HG02870 (cell line): ENCODE results near the gene SIPA1L3.

Experiments used
- ATAC-seq: cut with Tn5 transposase; IDR thresholded peaks from one replicate; pipeline ENCODE4 v1.9.1; 2021; ENCODE audit warnings: mild to moderate bottlenecking, moderate library complexity; ENCODE audit not compliant: unreplicated experiment

Gene SIPA1L3

DNA sequence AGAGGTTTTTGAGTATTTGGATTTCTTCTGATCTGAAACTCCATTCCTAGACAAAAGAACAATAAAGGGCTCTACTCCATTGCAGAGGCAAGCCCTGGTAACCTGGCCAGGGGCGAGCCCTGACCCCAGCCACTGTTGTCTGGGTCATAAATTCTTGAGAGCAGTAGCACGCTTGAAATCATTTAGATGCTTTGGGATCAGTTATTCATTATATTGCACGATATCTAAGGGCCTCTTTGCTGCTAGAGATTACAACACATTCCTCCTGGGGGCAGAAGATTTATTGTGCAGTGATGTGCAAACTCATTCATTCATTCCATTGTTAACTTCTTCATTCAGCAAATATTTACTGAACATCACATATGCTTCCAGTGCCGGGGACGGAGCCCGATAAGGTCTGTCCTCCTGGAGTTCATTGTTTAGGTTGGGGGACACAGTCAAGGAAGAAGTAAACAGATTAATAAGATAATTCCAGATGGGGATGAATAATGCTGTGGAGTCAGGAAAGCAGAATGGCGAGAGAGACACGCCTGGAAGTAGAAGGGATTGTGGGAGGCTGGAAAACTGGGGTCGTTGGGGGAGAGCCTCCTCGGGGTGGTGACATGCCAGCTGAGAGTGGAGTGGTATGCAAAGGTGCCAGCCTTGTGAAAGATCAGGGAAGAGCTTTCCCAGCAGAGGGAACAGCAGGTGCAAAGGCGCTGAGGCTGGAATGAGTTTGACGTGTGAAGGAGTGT, 34.9 kb downstream of the SIPA1L3 start:
- ATAC-seq, result no peak

DNA sequence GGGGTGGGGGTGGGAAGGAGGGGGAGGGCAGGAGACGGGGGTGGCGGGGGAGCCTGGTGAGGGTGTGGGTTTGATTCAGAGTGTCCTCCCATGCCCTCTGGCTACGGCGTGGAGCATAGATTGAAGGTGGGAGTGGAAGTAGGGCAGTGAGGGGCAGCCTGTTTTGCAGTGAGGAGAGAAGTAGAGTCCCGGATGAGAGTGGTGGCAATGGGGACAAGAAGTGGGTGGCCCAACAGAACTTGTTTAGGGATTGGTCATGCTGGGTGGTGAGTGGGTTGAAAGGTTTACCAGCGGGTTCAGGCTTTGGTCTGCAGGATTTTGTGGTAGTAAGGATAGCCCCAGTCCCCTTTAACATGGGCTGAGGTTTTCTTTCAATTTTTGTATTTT, 35.5 kb downstream of the SIPA1L3 start:
- ATAC-seq, result no peak

DNA sequence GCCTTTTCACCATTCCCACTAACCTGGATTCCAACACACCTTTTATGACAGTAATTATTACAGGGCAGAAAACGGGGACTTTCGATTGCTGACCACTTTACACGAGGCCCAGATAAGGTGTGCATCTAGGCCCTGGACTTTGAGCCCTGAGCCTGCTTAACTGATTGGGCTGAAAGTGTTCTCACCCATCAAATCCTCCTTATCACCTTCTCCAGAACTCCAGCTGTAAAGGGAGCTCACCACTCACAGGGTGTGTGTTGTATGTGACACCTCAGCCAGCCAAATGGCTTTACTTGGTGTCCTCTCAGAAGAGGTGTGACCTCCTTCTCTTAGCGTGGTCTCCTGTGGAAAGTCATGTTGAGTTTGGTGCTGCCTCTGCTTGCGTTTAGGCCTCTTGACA, 36.5 kb downstream of the SIPA1L3 start:
- ATAC-seq, result no peak

DNA sequence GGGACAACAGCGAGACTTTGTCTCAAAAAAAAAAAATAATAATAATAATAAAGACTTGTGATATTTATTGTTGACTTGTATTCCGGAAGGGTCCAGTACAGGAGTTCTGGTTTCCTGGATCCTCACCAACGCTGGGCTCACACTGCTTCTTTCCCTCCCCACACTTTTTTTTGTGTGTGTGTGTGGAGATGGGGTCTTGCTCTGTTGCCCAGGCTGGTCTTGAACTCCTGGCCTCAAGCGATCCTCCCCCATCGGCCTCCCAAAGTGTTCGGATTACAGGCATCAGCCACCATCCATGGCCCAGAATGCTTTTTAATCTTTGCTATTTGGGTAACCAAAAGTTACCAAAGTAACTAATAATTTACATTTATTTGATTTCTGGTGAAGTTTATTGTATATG, 39.1 kb downstream of the SIPA1L3 start:
- no peak for ATAC-seq

DNA sequence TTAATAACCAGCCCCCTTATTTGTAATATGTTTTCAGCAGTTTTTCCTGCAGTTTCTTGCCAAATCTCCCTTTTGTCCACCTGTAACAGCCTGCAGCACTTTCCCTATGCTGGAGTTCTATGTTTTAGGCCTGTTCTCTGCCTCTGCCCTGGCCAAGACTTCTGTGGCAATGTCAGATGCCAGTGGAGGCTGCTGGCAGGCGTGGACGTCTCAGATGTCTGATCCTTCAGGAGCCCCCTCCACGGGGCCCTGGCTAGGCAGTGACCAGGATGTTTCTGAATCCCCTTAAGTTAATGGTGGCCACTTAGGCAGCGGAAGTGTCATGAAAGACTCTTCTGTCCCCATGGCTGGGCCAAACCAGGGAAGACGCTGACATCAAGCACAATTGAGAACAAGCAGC, 40.8 kb downstream of the SIPA1L3 start:
- ATAC-seq, result no peak

DNA sequence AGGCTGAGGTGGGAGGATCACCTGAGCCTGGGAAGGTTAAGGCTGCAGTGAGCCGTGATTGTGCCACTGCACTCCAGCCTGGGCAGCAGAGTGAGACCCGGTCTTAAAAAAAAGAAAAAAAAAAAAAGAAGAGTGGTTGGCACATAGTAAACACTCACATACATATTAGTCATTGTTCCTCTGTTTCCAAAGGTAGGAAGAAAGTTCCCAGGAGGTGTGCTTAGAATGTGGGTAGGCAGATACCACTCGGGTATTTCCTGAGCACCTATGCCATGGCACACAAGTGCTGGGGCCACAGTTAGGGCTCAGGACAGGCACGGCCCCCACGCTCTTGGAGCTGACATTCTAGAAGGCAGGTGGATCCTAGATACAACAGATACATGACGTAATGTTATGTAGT, 41.4 kb downstream of the SIPA1L3 start:
- no peak for ATAC-seq

DNA sequence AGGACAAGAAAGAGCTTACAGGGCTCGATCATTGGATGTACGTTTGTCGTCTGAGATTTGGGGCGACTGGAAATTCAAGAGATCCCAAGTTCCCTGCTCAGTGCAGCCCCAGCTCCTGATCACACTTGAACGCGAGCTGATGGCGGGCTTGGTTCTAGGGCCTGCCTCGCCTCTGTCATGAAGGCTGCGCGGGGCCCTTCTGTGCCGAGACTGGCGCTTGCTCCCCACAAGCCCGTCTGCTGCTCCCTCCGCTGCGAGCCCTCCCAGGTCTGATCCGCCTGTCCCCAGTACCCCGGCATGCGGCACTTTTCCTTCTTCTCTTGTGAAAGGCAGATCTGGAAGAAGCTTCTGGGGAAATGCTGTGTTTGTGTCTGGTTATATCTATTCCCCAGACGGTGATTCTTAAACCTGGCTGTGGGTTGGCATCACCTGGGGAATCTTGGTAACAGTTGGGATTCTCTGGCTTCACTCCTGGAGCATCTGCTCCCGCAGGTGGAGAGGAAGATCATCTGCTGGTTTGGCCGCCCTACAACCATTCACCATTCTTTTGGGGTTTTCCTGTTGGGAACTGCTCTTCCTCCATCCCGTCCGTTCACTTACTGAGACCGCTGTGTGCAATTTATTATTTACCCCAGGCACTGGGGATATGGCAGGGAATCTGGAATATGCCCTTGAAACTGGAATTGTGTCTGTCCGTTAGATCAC, 43.6 kb downstream of the SIPA1L3 start:
- no peak for ATAC-seq

DNA sequence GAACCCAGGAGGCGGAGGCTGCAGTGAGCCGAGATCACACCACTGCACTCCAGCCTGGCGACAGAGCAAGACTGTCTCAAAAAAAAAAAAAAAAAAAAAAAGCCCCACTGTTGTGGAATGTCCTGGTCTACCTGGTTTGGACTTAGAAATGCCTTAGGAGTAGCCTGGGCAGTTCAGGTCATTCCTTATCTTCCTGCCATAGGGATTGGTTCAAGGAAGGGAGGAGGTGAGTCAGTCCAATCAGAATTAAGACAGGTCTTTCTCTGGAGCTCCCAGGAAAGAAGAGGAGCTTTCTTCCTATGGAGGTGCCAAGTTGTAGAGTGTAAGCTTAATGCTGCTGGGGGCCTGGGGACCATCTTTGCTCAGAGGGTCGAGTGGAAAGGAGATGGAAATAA, 44.8 kb downstream of the SIPA1L3 start:
- ATAC-seq, result no peak

DNA sequence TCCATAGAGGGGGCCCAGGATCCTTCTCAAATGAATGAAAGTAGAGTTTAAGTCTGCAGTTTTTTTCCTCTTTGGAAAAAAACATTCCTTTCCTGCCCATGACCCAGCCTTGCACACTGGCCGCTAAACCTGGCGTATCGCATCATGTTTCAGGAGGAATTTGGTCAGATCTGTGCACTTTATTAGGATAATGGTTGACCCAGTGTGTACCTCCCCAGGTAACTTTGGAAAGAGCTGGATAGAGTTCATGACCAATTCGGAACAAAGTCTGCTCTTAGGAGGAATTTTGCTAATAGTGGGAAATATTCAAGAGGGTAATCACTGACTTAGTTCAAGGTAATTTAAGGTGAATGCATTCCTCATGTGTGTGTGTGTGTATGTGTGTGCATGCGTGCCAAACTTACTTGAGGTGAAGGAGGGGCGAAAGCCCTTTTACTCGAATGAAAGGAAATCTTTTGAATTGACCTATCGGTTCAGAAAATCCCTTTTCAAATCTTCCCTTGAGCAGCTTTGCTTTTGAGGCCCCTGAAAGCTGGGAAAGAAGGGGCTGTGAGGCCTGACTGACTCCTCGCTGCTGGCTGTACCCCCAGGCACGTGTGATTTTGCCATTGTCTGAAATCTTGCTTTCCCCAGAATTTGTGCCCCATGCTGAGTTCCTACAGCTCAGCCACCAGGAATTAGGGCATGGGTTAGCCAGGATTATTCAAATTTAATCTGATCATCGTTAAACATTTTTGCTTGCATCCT, 46.3 kb downstream of the SIPA1L3 start:
- ATAC-seq, result no peak

DNA sequence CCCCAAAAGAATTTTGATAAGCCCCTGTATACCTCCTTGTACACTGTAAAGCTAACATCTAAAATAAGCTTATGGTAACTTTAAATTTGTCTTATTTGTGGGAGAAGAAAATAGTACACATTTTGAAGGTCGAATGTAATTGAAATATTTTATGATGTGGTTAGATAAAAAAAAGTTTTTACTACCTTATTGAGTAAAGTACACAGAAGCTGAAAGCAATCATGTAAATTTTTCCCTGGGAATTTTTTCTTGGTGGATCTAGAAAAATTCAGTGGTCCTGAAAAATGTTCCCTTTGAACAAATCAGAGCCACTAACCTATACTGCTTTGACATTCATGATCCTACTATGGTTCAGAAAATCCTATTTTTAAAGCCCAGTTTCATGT, 46.9 kb downstream of the SIPA1L3 start:
- no peak for ATAC-seq

DNA sequence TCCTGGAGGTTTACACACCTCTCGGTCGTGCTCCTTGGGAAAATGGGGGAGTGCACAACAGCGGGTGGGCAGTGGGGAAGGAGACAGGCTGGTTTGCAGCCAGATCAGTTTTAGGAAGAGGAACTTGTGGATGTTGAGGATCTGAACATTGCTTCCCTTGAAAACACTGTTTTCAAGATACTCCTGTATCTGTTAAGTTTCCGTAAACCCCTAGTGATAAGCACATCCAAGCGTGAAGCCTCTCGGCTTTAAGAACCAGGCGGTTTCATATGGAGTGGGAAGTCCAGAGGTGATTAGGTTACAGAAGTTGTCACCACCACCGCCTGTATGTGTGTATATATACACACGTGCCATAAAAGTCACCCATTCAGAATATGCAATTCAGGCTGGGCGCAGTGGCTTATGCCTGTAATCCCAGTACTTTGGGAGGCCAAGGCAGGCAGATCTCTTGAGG, 47.4 kb downstream of the SIPA1L3 start:
- no peak for ATAC-seq

DNA sequence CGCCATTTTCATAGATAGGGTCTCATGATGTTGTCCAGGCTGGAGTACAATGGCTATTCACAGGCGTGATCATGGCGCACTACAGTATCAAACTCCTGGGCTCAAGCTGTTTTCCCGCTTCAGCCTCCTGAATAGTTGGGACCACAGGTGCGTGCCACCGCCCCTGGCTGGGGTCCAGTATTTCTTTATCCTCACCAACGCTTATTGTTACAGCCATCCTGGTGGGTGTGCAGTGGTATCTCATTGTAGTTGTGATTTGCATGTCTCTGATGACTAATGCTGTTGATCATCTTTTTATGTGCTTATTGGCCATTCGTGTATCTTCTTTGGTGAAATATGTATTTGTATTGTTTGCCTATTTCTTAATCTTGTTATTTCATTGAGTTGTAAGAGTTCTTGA, 49.0 kb downstream of the SIPA1L3 start:
- no peak for ATAC-seq

DNA sequence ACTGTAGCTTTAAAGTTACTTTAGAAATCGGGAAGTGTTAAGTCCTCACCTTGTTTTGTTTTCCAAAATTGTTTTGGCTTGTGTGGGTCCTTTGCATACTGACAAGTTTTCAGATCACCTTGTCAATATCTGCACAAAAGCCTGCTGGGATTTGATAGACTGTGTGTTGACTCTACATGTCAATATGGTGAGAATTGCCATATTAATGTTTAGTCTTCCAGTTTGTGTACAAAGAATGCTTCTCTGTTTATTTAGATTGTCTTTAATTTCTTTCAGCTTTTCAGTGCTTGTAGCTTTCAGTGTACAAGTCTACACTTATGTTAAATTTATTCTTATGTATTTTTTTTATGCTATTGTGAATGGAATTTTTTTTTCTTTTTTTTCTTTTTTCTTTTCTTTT, 50.2 kb downstream of the SIPA1L3 start:
- ATAC-seq, result no peak

DNA sequence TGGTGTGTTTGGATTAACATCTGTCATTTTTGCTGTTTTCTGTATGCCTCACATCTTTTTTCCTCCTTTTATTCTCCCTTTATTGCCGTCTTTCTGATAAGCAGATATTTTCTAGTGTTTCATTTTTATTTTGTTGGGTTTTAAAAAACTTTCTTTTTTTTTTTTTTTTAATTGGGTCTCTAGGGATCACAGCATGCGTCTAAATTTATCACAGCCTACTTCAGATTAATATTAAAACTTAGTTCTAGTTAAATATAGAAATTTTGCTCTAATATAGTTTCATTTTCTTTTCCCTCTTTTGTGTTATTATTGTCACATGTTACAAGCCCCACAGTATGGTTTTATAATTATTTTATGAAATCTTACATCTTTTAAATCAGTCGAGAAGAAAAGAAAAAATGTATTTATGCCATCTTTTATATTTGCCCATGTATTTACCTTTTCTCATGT, 52.7 kb downstream of the SIPA1L3 start:
- no peak for ATAC-seq

DNA sequence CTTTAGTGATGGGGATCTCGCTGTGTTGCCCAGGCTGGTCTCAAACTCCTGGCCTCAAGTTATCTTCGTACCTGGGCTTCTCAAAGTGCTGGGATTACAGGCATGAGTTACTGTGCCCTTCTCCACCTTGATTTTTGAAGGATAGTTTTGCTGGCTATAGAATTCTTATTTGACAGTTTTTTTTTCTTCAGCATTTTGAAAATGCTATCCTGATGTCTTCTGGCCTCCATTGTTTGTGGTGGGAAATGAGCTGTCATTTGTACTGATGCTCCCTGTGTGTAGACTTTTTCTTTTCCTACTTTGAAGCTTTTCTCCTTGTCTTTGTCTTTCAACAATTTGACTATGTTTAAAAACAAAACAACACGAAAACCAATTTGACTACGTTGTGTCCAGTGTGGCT, 54.2 kb downstream of the SIPA1L3 start:
- ATAC-seq, result no peak

DNA sequence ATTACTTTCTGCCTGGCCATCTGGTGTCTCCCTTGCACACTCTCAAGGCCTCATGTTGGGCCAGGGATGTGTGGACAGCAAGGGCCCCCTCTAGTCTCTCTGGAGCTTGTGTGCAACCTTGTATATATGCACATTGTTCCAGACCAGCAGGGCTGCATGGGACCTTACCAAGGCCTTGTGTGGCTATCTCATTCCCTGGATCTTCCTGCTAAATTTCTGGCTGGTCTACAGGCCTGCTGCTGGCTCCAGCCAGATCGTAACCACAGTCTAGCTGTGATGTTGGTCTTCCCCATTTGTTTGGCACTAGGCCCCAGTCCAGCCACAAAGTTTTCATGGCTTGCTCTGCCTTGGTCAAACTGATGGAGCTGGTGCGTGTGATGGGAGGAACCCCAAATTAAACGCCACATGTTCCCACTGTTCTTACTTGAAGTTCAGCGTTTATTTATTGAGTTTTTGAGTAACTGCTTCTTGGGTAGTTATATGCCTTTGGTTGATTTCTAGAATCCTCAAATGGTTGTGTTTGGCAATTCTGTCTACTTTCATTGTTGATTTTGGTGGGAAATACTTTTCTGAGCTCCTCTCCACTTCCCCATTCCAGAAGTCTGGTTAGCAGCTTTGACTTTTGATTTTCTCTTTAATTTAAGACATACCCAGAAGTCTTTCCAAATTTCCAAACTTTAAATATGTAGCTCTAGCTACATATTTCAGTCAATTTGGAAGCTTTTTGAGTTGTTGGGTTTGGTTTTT, 56.4 kb downstream of the SIPA1L3 start:
- no peak for ATAC-seq

DNA sequence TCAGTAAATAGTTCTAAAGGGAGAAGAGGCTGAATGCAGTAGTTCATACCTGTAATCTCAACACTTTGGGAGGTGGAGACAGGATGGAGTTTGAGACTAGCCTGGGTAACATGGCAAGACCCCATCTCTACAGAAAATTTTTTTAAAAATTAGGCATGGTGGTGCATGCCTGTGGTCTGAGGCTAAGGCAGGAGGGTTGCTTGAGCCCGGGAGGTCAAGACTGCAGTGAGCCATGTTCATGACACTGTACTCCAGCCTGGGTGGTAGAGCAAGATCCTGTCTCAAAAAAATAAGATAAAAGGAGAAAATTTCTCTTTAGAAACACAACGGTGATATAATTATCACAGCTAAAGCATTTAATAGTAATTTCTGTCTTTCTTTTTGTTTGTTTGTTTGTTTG, 57.1 kb downstream of the SIPA1L3 start:
- ATAC-seq, result no peak

DNA sequence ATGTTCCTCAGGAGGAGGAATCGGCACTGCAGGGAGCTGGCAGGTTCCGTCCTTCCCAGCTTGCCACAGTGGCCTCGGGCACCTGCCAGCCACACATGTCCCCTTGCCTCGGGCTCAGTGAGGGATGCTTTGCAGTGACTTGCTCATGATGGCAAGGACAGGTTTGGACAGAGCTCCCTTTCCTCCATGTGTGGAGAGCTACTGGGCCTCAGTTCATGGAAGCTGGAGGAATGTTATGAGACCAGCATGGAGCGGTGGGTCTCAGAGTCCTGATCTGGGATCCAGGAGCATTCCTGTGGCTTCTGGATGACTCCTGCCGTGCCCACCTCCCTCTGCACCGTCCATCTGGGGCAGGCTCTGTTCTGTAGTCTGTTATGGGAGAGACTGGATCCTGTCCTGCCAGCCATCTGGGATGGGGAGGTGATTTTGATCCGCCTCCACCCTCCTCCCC, 59.2 kb downstream of the SIPA1L3 start:
- ATAC-seq, result no peak

DNA sequence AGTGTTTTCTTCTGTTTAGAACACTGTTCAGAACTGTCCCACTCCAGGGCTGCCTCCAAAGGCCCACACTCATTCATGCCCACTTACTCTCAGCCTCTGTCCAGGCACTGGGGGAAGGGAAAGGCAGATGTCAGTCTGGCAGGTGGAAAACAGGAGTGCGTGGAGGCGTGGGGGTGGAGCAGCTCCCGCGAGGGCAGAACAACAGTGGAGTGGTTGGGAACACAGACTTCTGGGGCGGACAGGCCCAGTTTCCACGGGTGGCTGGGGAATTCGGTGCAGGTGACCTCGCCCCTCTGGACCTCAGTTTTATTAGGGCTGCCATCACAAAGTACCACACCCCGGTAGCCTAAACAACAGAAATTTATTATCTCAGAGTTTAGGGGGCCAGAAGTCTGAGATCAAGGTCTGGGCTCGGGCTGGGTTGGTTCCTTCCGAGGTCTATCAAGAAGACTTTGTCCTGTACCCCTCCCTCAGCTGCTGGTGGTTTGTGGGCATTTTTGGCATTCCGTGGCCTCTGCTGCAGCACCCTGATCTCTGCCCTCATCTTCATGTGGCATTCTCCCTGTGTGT, 59.7 kb downstream of the SIPA1L3 start:
- no peak for ATAC-seq

DNA sequence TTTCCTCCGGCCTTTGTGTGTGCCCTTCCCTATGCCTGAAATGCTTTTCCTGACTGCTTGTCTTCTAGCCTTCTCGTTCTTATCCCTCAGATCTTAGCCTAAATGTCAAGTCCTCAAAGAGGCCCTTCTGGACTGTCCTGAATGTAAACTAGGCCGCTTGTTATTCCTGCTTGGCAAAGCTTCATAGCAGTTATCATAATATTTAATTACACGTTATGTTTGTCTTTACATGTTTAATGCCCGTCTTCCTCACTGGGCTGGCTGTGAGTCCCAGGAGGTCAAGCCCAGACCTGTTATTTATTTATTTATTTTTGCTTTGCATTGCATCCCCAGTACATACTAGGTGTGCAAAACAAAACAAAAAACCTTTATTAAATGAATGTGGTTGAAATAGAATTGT, 62.7 kb downstream of the SIPA1L3 start:
- ATAC-seq, result no peak

DNA sequence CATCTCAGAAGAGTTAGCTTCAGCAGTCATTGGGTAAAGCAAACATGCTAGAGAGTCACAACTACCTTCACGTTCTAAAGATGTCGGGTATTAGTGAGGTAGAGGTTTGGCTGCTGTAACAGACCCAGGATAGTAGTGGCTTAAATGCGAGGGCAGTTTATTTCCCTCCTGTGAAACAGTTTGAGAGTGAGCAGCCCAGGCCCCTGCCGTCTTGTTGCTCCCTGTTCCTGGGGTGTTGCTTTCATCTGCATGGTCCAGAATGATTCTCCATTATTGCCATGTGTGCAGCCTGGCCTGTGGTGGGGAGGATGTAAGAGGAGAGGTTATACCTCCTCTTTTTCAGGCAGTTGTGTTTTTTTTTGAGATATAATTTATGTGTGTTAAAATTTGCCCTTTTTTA, 63.7 kb downstream of the SIPA1L3 start:
- ATAC-seq, result no peak
